Smooth muscle cell (in vitro differentiated cells): ENCODE data around the gene PTPRT. TPM values are rescaled to one million over a fixed set of nuclear protein-coding genes. Genes with fewer than 3 reads are reported as not detected.

Experiments used
- DNase-seq: peaks from one replicate; lab custom pipeline; 2025; ENCODE audit not compliant: unreplicated experiment; lab: John Stamatoyannopoulos, UW
- H2AFZ ChIP-seq: fragments of 200-600 bp; sonication (generic); 2 replicates; pipeline ENCODE4 v1.6.0; 2016; ENCODE audit warnings: antibody characterized with exemption, low read depth, mild to moderate bottlenecking
- H3F3A ChIP-seq: fragments of 200-600 bp; sonication (generic); 2 replicates; pipeline ENCODE4 v1.6.0; 2017; ENCODE audit warnings: antibody characterized with exemption, low read depth
- H3K27ac ChIP-seq: fragments of 200-600 bp; sonication (generic); 2 replicates; pipeline ENCODE4 v1.5.1; 2016; ENCODE audit warnings: low read depth, mild to moderate bottlenecking
- H3K27me3 ChIP-seq: fragments of 200-600 bp; sonication (generic); 2 replicates; pipeline ENCODE4 v1.6.1; 2016; ENCODE audit warnings: low read depth, mild to moderate bottlenecking
- H3K36me3 ChIP-seq: fragments of 200-600 bp; sonication (generic); 2 replicates; pipeline ENCODE4 v1.5.1; 2016; ENCODE audit warnings: low read depth
- H3K4me1 ChIP-seq: fragments of 200-600 bp; sonication (generic); 2 replicates; pipeline ENCODE4 v1.5.1; 2016; ENCODE audit warnings: low read depth
- H3K4me2 ChIP-seq: fragments of 200-600 bp; sonication (generic); 2 replicates; pipeline ENCODE4 v1.6.0; 2016; ENCODE audit warnings: mild to moderate bottlenecking
- H3K4me3 ChIP-seq: fragments of 200-600 bp; sonication (generic); 2 replicates; pipeline ENCODE4 v1.5.1; 2016; ENCODE audit warnings: mild to moderate bottlenecking
- H3K79me2 ChIP-seq: fragments of 200-600 bp; sonication (generic); 2 replicates; pipeline ENCODE4 v1.6.0; 2016; ENCODE audit warnings: low read depth, mild to moderate bottlenecking
- H3K9ac ChIP-seq: fragments of 200-600 bp; sonication (generic); 2 replicates; pipeline ENCODE4 v1.6.0; 2016; ENCODE audit warnings: low read depth
- H3K9me3 ChIP-seq: fragments of 200-600 bp; sonication (generic); replicated peaks from 2 replicates; pipeline ENCODE4 v1.5.1; 2016; ENCODE audit warnings: low read depth
- H4K20me1 ChIP-seq: fragments of 200-600 bp; sonication (generic); 2 replicates; pipeline ENCODE4 v1.6.0; 2016; ENCODE audit warnings: low read depth
- CTCF ChIP-seq: fragments of 200-600 bp; sonication (generic); IDR thresholded peaks from 2 replicates; pipeline ENCODE4 v1.5.1; 2017; ENCODE audit warnings: borderline replicate concordance, mild to moderate bottlenecking, antibody characterized with exemption; ENCODE audit not compliant: insufficient read depth, poor library complexity, severe bottlenecking
- WGBS: methylation state at CpG from one replicate; pipeline ENCODE4 v1.1.7; 2016; ENCODE audit warnings: low lambda C conversion rate; 5-methylcytosine and 5-hydroxymethylcytosine counted together
- polyA plus RNA-seq: library from polyadenylated mRNA; unstranded; fragments of >200 nt; fragmentation: Nextera tagmentation; extraction: Ambion mirVana; gene quantifications from 2 replicates; pipeline ENCODE4 v1.2.1, GENCODE V29; 2016
- total RNA-seq: library from RNA; depleted of rRNA; stranded (reverse); fragments of >200 nt; gene quantifications from 2 replicates; pipeline ENCODE4 v1.2.3, GENCODE V29; 2014

Gene PTPRT
- total and polyA plus RNA-seq, 2 experiments from 2014 or later = 0.99 to 2.1 TPM

- no peaks in the 10 kb centered on the region for H3F3A ChIP-seq
- no peak overlapping the region for H3K9ac ChIP-seq
- no peaks in the 10 kb centered on the region for H4K20me1 ChIP-seq
- no peak for TF ChIP-seq CTCF
- no peaks in the 10 kb centered on the region for H3K79me2 ChIP-seq
- no peak overlapping the region for H3K4me2 ChIP-seq
- no peaks in the 10 kb centered on the region for H3K4me1 ChIP-seq
- H2AFZ ChIP-seq = no peak overlapping the region
- WGBS = 89% methylated on average over 7 of the region's 7 CpGs
- H3K27me3 ChIP-seq = no peaks in the 10 kb centered on the region
- H3K27ac ChIP-seq = no peak overlapping the region
- no peaks in the 10 kb centered on the region for H3K9me3 ChIP-seq
- DNase-seq = no peak
- H3K4me3 ChIP-seq = no peak overlapping the region
- H3K36me3 ChIP-seq = no peaks in the 10 kb centered on the region
Measured at GRCh38 chr20:42735539-42735938, 454.2 kb downstream of the PTPRT start.

- 77% methylated on average over 5 of the region's 5 CpGs for WGBS
- Histone ChIP-seq H4K20me1 (no peaks in the 10 kb centered on the region), H3K27me3 (no peaks in the 10 kb centered on the region), H2AFZ (no peak overlapping the region), H3K36me3 (no peaks in the 10 kb centered on the region), H3K4me3 (no peak overlapping the region), H3K79me2 (no peaks in the 10 kb centered on the region), H3K9ac (no peak overlapping the region), H3K4me1 (no peaks in the 10 kb centered on the region), H3K9me3 (no peaks in the 10 kb centered on the region), H3F3A (no peaks in the 10 kb centered on the region), H3K27ac (no peak overlapping the region), H3K4me2 (no peak overlapping the region)
- DNase-seq = no peak
- TF ChIP-seq CTCF = no peak
Measured at GRCh38 chr20:42734660-42735368, 454.9 kb downstream of the PTPRT start.

- Histone ChIP-seq H3K4me3 (no peak overlapping the region), H3K9me3 (no peaks in the 10 kb centered on the region), H3K79me2 (no peaks in the 10 kb centered on the region), H3K4me2 (no peak overlapping the region), H3K27me3 (no peaks in the 10 kb centered on the region), H3F3A (no peaks in the 10 kb centered on the region), H2AFZ (no peak overlapping the region), H3K4me1 (no peaks in the 10 kb centered on the region), H3K27ac (no peak overlapping the region), H3K9ac (no peak overlapping the region), H3K36me3 (no peaks in the 10 kb centered on the region), H4K20me1 (no peaks in the 10 kb centered on the region)
- no peak for TF ChIP-seq CTCF
- DNase-seq = no peak
- WGBS = 51% methylated on average over 2 of the region's 2 CpGs
Measured at GRCh38 chr20:42721923-42722322, 467.8 kb downstream of the PTPRT start.
